MG63 (cell line): Measurements from ENCODE around the gene FNIP2. TPM values are rescaled to one million over a fixed set of nuclear protein-coding genes. Genes with fewer than 3 reads are reported as not detected.
A peak's percentile ranks its signal among the peaks of the same experiment; 100 is the strongest.
"Not testable (repeated sequence)": the region's sequence is repeated elsewhere in the genome, so short reads cannot be mapped to it uniquely, and the experiment has no call there.

Experiments used
- DNase-seq: peaks from one replicate; pipeline ENCODE4 v3.0.0-alpha.2; 2020
- H3K27me3 ChIP-seq: fragments of 250-450 bp; sonication (Bioruptor Pico); 2 replicates; pipeline ENCODE4 v1.5.1; 2020; ENCODE audit warnings: mild to moderate bottlenecking, moderate library complexity
- H3K36me3 ChIP-seq: fragments of 250-450 bp; sonication (Bioruptor Pico); 2 replicates; pipeline ENCODE4 v1.5.1; 2020; ENCODE audit warnings: mild to moderate bottlenecking, moderate library complexity
- H3K4me3 ChIP-seq: fragments of 250-450 bp; sonication (Bioruptor Pico); 2 replicates; pipeline ENCODE4 v1.5.1; 2020; ENCODE audit warnings: mild to moderate bottlenecking, moderate library complexity
- H3K9me3 ChIP-seq: fragments of 250-450 bp; sonication (Bioruptor Pico); 2 replicates; pipeline ENCODE4 v1.5.1; 2020; ENCODE audit warnings: mild to moderate bottlenecking, moderate library complexity
- total RNA-seq: library from RNA; depleted of rRNA; stranded (reverse); fragments of >200 nt; shearing (Covaris generic); gene quantifications from 2 replicates; pipeline ENCODE4 v1.2.3, GENCODE V29; 2014; ENCODE audit warnings: low replicate concordance

The FNIP2 gene
- total RNA-seq, 1 experiment from 2014 or later: 11.1 TPM

DNA sequence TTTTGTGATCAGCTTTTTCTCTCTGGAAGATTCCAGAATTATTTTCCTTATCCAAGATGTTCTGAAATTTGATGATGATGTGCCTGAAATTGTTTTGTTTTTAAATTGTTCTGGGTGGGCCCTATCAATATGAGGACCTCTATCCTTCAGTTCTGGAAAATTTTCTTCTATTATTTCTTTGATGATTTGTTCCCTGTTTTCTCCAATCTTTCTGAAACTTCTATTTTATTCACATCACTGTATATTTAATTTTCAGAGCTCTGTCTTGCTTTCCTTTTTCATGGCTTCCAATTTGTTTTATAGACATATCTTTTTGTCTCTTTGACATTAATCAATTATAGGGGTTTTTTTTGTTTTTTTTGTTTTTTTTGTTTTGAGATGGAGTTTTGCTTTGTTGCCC, 12.2 kb upstream of the FNIP2 start:
- DNase-seq: no peak
- no peak overlapping the region for H3K4me3 ChIP-seq
- H3K36me3 ChIP-seq: no peaks in the 10 kb centered on the region
- no peaks in the 10 kb centered on the region for H3K9me3 ChIP-seq
- H3K27me3 ChIP-seq: no peaks in the 10 kb centered on the region

DNA sequence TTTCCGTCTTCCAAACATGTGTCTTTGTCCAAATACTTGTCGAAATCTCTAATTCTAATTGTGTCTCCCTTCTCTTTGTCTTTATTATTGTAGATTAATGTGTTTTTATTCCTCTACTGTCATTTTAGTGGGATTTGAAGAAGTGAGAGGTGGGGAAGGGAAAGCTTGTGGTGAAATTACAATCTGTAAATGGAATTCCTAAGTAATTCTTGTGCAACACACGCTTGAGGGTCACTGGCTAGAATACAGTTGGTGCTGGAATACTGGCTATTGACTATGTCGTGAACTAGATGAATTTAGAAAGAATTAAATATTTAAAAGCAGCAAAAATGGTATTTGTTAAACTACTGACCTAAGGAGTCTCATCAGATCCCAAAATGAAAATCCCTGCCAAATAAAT, 10.7 kb upstream of the FNIP2 start:
- no peak for DNase-seq
- Histone ChIP-seq H3K4me3 (no peak overlapping the region), H3K27me3 (no peaks in the 10 kb centered on the region), H3K36me3 (no peaks in the 10 kb centered on the region), H3K9me3 (no peaks in the 10 kb centered on the region)

DNA sequence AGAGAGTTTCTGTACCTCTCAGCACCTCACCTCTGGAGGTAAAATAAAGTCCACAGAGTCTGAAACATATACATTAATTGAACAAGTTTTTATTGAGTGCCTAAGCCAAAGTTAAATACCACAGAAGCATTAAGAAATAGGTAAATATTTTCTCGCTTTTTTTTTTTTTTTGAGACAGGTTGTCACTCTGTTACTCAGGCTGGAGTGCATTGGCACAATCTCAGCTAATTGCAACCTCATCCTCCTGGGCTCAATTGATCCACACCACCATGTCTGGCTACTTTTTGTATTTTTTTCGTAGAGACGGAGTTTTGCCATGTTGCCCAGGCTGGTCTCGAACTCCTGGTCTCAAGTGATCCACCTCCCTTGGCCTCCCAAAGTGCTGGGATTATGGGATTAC, 10.1 kb upstream of the FNIP2 start:
- H3K36me3 ChIP-seq: no peaks in the 10 kb centered on the region
- no peaks in the 10 kb centered on the region for H3K27me3 ChIP-seq
- no peak for DNase-seq
- no peaks in the 10 kb centered on the region for H3K9me3 ChIP-seq
- H3K4me3 ChIP-seq: no peak overlapping the region

DNA sequence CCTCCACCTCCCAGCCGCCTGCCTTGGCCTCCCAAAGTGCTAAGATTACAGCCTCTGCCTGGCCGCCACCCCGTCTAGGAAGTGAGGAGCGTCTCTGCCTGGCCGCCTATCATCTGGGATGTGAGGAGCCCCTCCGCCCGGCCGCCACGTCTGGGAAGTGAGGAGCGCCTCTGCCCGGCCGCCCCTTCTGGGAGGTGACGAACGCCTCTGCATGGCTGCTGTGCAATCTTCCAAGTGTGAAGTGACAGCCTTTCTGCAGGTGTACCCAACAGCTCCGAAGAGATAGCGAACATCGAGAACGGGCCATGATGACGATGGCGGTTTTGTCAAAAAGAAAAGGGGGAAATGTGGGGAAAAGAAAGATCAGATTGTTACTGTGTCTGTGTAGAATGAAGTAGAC, 9.3 kb upstream of the FNIP2 start:
- H3K27me3 ChIP-seq, H3K4me3 ChIP-seq, H3K36me3 ChIP-seq, H3K9me3 ChIP-seq, DNase-seq: not testable (repeated sequence)

DNA sequence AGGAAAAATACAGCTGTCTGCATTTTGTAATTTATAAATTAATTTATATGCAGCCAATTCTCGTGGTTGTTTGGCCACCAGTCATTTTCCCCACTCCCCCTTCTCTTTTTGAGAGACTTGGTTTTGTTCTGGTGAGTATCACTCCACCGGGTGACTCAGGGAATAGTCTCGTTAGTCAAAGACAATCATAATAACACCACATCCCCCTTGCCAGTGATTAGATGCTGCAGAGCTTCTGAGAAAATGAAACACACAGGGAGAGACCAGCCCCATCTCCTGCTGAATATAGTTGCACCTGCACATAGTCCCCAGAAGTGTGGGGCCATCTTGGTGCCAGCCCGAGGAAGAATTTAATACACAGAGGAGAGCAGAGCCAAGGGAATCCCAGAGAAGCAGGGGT, 8.0 kb upstream of the FNIP2 start:
- Histone ChIP-seq H3K9me3 (no peaks in the 10 kb centered on the region), H3K27me3 (no peaks in the 10 kb centered on the region), H3K36me3 (no peaks in the 10 kb centered on the region), H3K4me3 (no peak overlapping the region)
- no peak for DNase-seq

DNA sequence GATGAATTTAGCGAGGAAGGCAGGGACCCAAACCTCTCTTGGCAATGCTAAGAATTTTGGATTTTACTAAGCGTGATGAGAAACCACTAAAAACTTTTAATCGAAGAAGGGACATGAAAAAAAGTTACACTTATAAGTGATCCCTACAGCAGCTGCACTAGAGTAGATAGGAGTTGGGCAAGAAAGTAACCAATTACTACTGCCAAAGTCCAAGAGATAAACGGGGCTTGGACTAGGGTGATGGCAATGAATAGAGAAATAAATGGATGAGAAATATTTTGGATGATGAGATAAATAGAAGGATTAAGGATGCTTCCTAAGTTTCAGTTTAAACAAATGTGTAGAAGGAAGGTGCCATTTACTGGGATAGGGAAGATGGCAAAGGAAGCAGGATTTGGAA, 6.3 kb upstream of the FNIP2 start:
- Histone ChIP-seq H3K9me3 (no peaks in the 10 kb centered on the region), H3K27me3 (no peaks in the 10 kb centered on the region), H3K4me3 (no peak overlapping the region), H3K36me3 (no peaks in the 10 kb centered on the region)
- no peak for DNase-seq

DNA sequence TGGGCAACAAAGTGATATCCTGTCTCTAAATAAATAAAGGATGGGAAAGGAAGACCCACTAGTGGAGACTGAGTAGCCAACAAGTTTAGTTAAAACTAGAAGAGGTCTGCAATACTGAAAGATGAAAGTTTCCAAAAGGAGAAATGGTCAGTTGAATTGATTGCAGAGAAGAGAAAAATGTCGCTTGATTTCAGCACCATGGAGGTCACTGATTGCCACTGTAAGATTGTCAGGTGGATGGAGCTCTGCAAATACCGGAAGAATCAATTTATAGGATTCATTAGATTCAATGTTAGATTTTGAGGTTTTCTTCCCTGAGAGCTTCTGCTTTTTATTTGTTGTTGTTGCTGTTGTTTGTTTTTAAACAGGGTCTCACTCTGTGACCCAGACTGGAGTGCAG, 5.4 kb upstream of the FNIP2 start:
- Histone ChIP-seq H3K27me3 (no peaks in the 10 kb centered on the region), H3K9me3 (no peaks in the 10 kb centered on the region), H3K36me3 (no peaks in the 10 kb centered on the region), H3K4me3 (no peak overlapping the region)
- no peak for DNase-seq

DNA sequence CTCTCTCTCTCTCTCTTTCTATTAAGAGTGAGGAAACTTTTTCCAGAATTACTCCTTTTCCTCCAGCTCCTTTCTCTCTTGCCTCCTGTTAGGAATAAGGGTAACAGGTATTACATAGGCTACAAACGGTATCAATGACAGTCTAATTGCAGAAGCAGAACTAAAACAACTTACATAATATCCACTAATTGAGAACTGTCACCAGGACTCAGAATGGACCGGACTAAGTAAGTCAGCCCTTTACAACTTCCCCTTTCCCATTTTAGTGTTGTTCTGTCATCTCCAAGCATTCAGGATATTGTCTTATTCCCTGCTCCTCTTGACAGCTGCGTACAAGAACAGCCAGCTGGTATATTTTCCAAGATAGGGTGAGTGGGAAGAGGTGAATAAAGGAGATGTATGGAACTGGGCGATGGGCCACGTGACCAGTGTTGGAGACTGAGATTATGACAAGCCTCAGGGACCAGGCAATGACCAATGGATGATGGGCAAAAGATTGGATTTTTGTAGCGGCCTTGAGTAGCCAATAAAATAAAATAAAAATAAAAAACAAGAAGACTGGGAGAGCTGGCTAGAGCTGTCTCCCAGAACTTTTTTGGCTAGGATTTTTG, 2.3 kb upstream of the FNIP2 start:
- DNase-seq: no peak

DNA sequence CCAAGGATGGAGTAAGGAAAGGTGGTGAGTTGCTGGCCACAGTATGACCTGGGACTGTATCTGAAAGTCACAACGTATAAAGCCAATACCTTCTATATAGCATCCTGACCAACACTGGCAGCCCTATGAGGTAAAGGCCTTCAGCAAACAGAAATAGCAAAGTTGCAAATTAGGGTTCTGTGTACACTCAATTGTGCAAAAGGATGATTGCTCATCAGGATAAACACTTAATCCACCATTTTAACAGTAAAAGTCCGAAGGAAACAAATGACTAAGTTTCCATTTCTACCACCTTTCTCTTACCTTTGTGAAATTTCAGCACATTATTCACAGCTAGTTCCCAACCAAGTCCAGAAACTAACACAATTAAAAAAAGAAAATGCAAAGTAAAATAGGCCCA, 1.4 kb upstream of the FNIP2 start:
- H3K27me3 ChIP-seq: no peaks in the 10 kb centered on the region
- H3K4me3 ChIP-seq: no peak overlapping the region
- no peak for DNase-seq
- H3K36me3 ChIP-seq: no peaks in the 10 kb centered on the region
- H3K9me3 ChIP-seq: no peaks in the 10 kb centered on the region

More for the DNA sequence above, 2.3 kb upstream of the FNIP2 start:
- Histone ChIP-seq H3K36me3 (no peaks in the 10 kb centered on the region), H3K9me3 (no peaks in the 10 kb centered on the region), H3K4me3 (no peak overlapping the region), H3K27me3 (no peaks in the 10 kb centered on the region)

DNA sequence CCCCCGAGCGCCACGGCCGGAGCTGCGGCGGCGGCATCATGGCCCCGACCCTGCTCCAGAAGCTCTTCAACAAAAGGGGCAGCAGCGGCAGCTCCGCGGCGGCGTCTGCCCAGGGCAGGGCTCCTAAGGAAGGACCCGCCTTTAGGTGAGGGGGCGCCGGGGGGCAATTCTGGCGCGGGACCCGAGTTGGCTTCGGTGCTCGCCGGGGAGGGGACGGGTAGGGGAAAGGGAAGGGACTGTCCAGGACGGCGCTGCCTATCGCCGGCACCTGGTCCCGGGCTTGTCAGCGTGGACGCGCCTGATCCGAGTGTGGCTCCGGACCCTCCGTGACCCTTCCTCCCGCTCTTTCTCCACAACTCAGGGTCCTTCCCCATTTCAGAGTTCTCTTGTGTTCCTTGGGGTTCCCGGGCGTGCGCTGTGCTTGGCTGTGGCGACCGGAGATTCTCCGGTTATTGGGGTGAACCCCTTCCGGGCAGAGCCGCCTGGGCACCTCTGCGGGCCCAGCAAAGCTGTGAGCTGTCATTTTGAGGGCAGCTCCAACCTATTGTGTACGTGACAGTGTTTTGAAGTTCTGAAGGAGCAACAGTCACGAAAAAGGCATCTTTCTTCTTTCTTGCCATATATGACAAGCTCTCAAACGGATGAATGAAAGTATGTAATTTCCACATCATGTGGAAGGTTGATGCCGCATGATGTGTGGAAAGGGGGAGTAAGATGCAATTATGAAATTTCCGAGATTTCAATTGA, 522 bp downstream of the FNIP2 start:
- H3K4me3 ChIP-seq: peak overlapping the region; percentile 84

DNA sequence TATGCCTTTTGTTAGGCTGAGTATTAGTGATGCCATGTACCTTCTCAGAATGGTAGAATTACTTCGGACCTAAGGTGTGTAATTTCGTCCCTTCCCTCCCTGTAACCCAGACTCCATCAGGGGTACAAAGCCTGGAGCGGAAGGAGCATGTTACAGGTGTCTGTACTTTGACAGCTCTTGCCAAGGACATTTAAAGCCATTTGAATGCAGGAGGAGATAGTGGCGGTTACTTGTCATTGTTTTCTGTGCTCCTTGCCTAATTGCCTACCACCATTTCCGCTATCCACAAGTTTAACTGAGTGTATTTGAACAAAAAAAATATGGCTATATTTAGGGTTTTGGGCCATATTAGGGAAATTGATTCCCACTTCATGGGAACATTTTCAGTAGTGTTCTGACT, 1.8 kb downstream of the FNIP2 start:
- no peak for DNase-seq
- Histone ChIP-seq H3K27me3 (no peaks in the 10 kb centered on the region), H3K36me3 (no peaks in the 10 kb centered on the region), H3K9me3 (no peaks in the 10 kb centered on the region), H3K4me3 (peak overlapping the region; percentile 84; the same call in 1 of the 2 replicates)

More for the DNA sequence above, 522 bp downstream of the FNIP2 start:
- Histone ChIP-seq H3K27me3 (no peaks in the 10 kb centered on the region), H3K9me3 (no peaks in the 10 kb centered on the region), H3K36me3 (no peaks in the 10 kb centered on the region)
- DNase-seq: peak; percentile 23

DNA sequence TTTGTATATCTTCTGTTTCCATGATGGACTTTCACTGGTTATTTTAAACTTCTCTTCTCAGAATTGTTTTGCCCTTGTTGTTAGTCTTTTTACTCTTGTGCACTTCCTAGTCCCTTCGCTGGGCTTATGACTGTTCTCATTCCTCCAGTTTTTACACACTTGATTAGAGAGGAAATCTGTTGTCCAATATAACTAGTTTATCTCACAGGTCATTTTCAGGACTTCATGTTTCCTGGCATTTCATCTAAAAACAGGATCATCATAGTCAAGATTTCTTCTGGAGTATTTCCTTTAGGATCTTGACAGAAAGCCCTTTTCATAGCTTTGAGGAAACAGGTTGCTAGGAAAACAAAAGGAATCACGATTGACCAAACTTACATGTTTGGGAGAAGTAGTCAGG, 3.0 kb downstream of the FNIP2 start:
- Histone ChIP-seq H3K27me3 (no peaks in the 10 kb centered on the region), H3K4me3 (no peak overlapping the region), H3K9me3 (no peaks in the 10 kb centered on the region), H3K36me3 (no peaks in the 10 kb centered on the region)
- no peak for DNase-seq

DNA sequence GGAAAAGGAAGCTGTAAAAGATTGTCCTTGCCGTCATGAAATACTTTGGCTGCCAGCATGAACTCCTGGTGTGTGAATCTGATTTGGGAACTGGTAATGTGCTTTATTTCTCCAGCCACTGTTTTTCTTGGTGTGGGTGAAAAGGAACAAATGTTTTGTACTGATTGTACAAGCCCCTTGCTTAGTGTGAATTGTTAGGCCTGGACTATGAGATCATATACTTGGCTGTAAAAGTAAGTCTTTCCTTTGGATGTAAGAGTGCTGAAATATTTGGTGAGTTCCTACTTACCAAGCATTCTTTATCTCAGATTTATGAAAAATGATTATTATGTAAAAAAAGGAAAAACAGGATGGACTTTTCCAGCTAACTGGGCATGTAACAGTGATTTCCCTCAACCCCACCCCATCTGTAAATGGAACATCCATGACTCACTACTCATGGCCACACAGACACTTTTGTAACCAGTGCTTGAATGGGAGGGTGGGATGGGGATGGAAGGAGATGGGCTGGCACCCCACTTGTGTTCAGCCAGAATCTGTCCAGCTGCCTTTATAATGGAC, 6.3 kb downstream of the FNIP2 start:
- H3K27me3 ChIP-seq: no peaks in the 10 kb centered on the region
- H3K4me3 ChIP-seq: no peak overlapping the region
- H3K36me3 ChIP-seq: no peaks in the 10 kb centered on the region

DNA sequence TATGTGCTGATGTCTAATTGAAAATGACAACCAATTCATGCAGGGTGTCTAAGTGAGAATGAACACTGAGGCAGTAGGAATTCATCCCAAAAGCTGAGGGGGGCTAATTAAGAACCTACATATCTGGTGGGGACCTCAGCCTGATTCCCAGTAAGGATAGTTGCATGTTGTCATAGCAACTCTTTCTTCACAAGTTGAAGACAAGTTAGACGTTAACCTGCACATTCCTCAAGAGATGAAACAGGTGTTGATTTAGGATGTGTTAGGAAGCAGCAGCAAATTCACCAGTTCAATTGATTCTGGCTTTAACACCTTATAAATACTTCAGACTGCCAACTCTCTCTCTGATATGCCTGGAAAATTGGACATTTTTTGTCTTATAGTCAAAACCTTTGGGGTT, 7.3 kb downstream of the FNIP2 start:
- Histone ChIP-seq H3K27me3 (no peaks in the 10 kb centered on the region), H3K4me3 (no peak overlapping the region), H3K9me3 (no peaks in the 10 kb centered on the region), H3K36me3 (no peaks in the 10 kb centered on the region)
- no peak for DNase-seq

More for the DNA sequence above, 6.3 kb downstream of the FNIP2 start:
- H3K9me3 ChIP-seq: no peaks in the 10 kb centered on the region
- no peak for DNase-seq

DNA sequence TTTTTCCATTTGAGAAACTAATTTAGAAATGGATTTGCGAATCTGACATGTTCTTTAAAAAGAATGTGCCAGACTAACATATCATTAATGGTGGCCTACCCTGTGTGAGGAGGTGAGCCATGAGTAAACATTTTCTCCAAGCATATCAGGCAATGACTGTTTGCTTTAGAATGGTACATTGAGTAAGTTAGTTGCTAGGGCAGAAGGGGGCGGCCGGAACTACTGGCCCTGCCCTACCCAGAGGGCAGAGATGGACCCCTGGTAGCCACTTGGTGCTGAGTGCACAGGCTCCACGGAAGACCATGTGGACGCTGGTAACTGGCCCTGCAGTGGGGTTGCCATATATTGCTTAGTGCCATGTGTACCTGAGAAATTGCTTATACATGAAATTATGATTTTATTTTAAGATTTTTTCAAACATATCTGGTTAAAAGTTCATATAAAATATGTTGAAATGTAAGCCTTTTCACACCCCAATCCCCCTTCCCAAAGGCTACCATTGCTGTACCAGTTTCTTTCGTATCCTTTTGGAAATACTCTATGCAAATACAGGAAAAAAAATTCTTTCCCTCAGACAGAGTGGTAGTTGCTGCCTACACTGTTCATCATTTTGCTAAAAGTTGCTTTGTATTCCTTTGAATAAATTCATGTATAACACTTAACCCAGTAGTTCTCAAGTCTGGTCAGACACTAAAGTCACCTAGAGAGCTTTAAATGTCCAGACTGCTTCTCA, 8.8 kb downstream of the FNIP2 start:
- H3K27me3 ChIP-seq: no peaks in the 10 kb centered on the region
- H3K9me3 ChIP-seq: no peaks in the 10 kb centered on the region
- H3K36me3 ChIP-seq: no peaks in the 10 kb centered on the region
- H3K4me3 ChIP-seq: no peak overlapping the region
- no peak for DNase-seq

DNA sequence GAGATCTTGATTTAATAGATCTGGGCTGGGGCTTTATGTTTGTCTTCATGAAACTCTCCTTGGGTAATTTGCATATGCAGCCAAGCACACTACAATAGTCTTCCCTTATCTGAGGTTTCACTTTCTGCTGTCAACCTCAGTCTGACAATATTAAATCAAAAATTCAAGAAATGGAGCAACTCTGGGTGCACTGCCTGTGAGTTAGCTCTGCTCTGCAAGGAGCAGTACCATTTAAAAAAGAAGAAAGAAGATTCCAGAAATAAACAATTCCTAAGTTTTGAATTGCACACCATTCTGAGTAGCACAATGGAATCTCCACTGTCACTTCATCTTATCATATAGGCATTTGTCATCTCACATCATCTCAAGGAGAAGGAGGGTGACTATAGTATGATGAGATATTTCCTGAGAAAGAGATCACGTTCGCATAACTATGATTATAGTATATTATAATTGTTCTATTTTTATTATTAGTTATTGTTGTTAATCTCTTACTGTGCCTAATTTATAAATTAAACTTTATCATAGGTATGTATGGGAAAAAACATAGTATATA, 9.4 kb downstream of the FNIP2 start:
- Histone ChIP-seq H3K4me3 (no peak overlapping the region), H3K36me3 (no peaks in the 10 kb centered on the region), H3K27me3 (no peaks in the 10 kb centered on the region), H3K9me3 (no peaks in the 10 kb centered on the region)
- DNase-seq: no peak

DNA sequence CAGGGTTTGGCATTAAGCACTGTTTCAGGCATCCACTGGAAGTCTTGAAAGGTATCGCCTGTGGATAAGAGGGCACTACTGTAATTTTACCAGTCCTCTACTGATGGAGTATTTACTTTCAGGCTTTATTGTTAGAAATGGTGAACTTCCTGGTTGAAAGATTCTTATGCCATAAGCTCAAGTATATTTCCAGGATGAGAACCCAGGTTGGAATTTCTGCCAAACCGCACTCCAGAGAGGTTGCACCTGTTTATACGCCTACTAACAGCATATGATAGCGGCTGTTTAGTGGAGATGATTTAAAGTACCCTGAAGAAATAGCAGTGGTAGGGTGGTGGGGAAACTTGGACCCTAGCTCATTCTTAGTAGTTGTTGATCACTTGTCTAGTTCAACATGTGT, 9.9 kb downstream of the FNIP2 start:
- H3K36me3 ChIP-seq: no peaks in the 10 kb centered on the region
- H3K4me3 ChIP-seq: no peak overlapping the region
- no peak for DNase-seq
- no peaks in the 10 kb centered on the region for H3K27me3 ChIP-seq
- H3K9me3 ChIP-seq: no peaks in the 10 kb centered on the region
